Measurements from ENCODE around the gene CYFIP2.

CYFIP2 gene

GRCh38 chr5:157259699-157260098 is 6.2 kb upstream of the CYFIP2 start:
- no peak for DNase-seq

GRCh38 chr5:157263496-157264090 is 2.3 kb upstream of the CYFIP2 start:
- DNase-seq, result no peak

GRCh38 chr5:157266286-157267007 is 524 bp downstream of the CYFIP2 start:
- peak; percentile 26 for DNase-seq

- no peak for DNase-seq
Observed at GRCh38 chr5:157267025-157267424, 1.1 kb downstream of the CYFIP2 start.

GRCh38 chr5:157267761-157268480 is 2.0 kb downstream of the CYFIP2 start:
- peak; percentile 51 for DNase-seq

- peak; percentile 60 for DNase-seq
Observed at GRCh38 chr5:157269165-157269671, 3.3 kb downstream of the CYFIP2 start.

GRCh38 chr5:157269761-157270272 is 3.9 kb downstream of the CYFIP2 start:
- DNase-seq, result peak; percentile 42

- no peak for DNase-seq
Observed at GRCh38 chr5:157270771-157271170, 4.8 kb downstream of the CYFIP2 start.

- DNase-seq, result peak; percentile 71
Observed at GRCh38 chr5:157271740-157272271, 5.9 kb downstream of the CYFIP2 start.

- no peak for DNase-seq
Observed at GRCh38 chr5:157273131-157273556, 7.2 kb downstream of the CYFIP2 start.

- no peak for DNase-seq
Observed at GRCh38 chr5:157275403-157275802, 9.5 kb downstream of the CYFIP2 start.

GRCh38 chr5:157278319-157279037 is 12.6 kb downstream of the CYFIP2 start:
- no peak for DNase-seq

GRCh38 chr5:157279605-157280239 is 13.8 kb downstream of the CYFIP2 start:
- DNase-seq, result no peak

- DNase-seq, result no peak
Observed at GRCh38 chr5:157280927-157281326, 15.0 kb downstream of the CYFIP2 start.

GRCh38 chr5:157282150-157282549 is 16.2 kb downstream of the CYFIP2 start:
- DNase-seq, result no peak

GRCh38 chr5:157283434-157283833 is 17.5 kb downstream of the CYFIP2 start:
- DNase-seq, result no peak

- DNase-seq, result no peak
Observed at GRCh38 chr5:157284458-157285212, 18.7 kb downstream of the CYFIP2 start.

- DNase-seq, result no peak
Observed at GRCh38 chr5:157285310-157286035, 19.6 kb downstream of the CYFIP2 start.

GRCh38 chr5:157286761-157287211 is 20.9 kb downstream of the CYFIP2 start:
- DNase-seq, result no peak

GRCh38 chr5:157288405-157289163 is 22.7 kb downstream of the CYFIP2 start:
- DNase-seq, result no peak

All from NCI-H2029 (cell line).